HG03060 (cell line): Measurements from ENCODE around the gene GPR35.

Source experiments
- ATAC-seq: cut with Tn5 transposase; IDR thresholded peaks from one replicate; pipeline ENCODE4 v1.9.1; 2021; ENCODE audit warnings: low read depth, moderate number of reproducible peaks; ENCODE audit not compliant: unreplicated experiment

GPR35 gene

GRCh38 chr2:240588669-240589068, 36.6 kb upstream of the GPR35 start:
- ATAC-seq: no peak

GRCh38 chr2:240589375-240589774, 35.9 kb upstream of the GPR35 start:
- ATAC-seq: no peak

- no peak for ATAC-seq
Observed at GRCh38 chr2:240589850-240590525, 35.3 kb upstream of the GPR35 start.

DNA sequence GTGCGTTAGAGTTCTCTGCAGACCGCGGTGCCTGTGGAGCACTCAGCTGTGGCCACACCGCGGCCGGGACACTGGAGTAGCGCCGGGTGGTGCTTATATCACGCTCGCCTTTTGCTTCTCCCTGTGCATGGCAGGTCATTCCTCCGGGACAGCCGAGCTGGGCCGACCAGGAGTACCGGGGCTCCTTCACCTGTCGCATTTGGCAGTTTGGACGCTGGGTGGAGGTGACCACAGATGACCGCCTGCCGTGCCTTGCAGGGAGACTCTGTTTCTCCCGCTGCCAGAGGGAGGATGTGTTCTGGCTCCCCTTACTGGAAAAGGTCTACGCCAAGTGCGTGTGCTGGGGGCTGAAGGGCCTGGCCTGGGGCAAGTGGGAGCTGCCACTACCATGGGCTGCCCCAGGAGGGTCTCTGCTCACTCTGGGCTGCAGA, 34.6 kb upstream of the GPR35 start:
- no peak for ATAC-seq

GRCh38 chr2:240591226-240591625, 34.1 kb upstream of the GPR35 start:
- ATAC-seq: no peak

- ATAC-seq: no peak
Observed at GRCh38 chr2:240591784-240592183, 33.5 kb upstream of the GPR35 start.

GRCh38 chr2:240593026-240593702, 32.1 kb upstream of the GPR35 start:
- ATAC-seq: no peak

DNA sequence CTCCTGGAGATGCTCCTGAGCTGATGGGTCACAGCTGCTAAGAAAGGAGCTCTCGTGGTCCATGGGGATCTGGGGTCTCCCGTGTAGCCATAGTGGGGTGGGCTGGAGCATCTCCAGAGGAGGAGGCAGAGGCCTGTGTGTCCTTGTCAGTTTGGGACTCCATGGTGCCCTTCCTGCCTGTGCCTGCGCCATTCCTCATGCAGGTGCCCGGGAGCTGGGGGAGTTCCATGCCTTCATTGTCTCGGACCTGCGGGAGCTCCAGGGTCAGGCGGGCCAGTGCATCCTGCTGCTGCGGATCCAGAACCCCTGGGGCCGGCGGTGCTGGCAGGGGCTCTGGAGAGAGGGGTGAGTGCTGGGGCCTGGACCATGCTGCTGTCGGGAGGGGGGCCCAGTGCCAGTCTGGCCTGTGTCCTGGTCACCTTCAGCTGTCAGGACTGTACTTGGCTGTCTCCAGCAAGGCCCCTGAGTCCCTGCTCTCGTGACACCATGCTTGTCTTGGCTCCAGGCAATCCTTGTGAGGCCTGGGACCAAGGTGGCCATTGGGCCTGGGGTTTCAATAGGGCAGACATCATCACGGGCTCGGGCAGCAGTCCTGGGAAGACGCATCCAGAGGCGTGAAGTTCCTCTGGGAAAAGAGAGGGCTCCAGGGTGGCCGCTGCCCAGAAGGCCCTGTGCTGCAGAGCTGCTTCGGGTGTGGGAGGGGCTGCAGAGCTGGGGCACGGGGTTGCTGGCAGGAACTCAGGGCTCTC, 31.4 kb upstream of the GPR35 start:
- ATAC-seq: no peak

DNA sequence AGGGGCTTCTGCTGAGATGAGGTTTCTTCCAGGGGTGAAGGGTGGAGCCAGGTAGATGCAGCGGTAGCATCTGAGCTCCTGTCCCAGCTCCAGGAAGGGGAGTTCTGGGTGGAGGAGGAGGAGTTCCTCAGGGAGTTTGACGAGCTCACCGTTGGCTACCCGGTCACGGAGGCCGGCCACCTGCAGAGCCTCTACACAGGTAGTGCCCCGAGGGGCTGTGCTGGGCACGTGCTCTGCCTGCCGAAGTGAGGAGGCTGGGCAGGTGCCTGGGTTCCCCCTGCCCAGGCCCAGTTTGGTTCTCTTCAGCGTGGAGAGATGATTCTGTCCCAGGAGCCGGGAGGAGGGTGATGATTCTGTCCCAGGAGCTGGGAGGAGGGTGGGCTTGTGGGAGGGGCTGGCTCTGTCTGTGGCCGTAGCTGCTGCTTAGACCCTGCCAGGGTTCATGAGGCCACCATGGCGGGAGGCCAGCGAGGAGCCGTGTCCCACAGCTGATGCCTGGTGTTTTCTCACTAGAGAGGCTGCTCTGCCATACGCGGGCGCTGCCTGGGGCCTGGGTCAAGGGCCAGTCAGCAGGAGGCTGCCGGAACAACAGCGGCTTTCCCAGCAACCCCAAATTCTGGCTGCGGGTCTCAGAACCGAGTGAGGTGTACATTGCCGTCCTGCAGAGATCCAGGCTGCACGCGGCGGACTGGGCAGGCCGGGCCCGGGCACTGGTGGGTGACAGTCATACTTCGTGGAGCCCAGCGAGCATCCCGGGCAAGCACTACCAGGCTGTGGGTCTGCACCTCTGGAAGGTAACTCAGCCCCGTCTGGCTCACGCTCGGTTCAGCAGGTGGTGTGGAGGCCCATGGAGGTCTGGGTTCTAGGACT, 30.5 kb upstream of the GPR35 start:
- ATAC-seq: no peak

- ATAC-seq: no peak
Observed at GRCh38 chr2:240595381-240596079, 29.8 kb upstream of the GPR35 start.

GRCh38 chr2:240596080-240596460, 29.2 kb upstream of the GPR35 start:
- ATAC-seq: no peak

- no peak for ATAC-seq
Observed at GRCh38 chr2:240596491-240596931, 28.8 kb upstream of the GPR35 start.

DNA sequence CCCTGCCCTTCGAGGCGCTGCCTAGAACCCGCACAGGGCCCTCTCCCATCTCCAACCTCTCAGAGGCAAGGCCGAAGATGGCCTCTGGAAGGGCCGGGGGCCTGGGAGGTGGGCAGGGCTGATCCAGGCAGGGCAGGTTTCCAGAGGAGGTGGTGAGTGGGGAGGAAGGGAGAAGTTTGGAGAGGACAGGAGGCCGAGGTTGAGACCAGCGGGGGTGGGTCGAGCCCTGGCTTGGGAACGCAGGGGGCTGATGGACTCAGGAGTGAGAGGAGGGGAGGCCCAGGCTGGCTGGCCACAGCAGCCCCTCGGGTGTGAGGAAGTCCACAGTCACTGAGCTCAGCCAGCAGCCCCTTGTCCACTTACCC, 28.2 kb upstream of the GPR35 start:
- ATAC-seq: no peak

DNA sequence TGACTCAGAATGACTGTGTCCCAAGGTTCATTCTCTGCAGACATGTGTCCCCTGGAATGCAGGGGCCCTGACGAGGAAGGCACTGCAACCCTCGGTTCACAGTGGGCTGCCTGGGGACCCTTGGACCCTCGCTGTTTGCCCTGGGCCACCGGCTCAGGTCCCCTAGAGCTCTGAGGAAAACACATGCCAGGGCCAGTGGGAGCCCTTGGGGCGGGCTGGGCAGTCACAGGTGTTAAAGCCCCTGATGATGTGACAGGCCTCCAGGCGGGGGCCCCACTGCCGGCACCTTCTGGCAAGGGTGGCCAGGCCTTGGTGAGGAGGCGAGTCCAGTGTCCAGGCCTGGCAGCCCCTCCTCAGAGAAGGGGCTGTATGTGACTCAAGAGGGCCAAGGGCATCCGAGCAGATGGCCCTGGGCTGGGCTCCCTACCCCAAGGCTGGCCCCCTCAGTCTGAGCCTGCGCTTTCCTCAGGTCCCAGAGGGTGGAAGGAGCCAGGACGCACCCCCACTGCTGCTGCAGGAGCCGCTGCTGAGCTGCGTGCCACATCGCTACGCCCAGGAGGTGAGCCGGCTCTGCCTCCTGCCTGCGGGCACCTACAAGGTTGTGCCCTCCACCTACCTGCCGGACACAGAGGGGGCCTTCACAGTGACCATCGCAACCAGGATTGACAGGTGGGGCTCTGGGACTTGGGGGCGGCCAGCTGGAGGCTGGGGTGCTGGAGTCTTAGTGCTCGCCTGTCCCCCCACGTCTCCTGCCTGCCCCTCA, 27.7 kb upstream of the GPR35 start:
- no peak for ATAC-seq

GRCh38 chr2:240598311-240598911, 26.9 kb upstream of the GPR35 start:
- no peak for ATAC-seq

DNA sequence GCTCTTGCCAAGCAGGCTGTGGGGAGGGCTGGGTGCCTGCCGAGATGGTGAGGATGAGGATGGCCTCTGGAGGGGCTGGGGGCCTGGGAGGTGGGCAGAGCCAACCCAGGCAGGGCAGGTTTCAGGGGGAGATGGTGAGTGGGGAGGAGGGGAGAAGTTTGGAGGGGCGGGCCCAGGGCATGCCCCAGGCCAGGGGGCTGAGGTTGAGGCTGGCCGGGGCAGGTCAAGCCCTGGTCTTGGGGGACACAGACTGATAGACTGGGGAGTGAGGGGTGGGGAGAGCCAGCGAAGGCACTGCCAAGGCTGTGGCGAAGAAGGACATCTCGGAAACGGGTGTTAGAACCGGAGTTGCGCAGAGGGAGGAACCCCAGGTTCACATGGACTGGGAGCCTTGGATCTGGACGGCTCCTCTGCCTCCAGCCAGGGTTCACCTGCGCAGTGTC, 26.1 kb upstream of the GPR35 start:
- ATAC-seq: no peak

DNA sequence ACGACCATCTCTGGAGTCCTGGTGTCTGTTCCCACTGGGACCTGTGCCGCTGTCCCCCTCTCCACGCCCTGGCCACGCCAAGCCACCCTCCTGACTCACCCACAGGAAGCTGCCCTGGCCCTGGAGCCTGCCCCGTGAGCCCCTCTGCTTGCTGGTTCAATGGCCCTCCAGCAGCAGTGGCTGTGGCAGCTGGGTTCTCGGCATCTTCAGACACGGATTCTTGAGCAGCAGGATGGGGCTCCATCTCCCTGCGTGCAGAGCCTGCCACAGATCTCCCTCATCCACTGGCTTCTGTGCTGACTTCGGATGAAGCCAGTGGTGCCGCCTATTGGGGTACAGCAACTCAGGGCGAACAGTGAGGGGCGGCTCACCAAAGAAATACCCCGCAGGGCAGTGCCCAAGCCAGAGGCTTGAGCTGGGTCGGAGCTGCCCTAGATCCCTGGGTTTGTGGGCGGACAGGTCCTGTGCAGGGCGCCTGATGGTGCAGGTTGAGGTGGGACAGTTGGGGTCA, 24.8 kb upstream of the GPR35 start:
- ATAC-seq: no peak

- no peak for ATAC-seq
Observed at GRCh38 chr2:240601061-240601830, 24.0 kb upstream of the GPR35 start.
